GM23338 (cell line): ENCODE data around the gene POLD2. TPM values are rescaled to one million over a fixed set of nuclear protein-coding genes. Genes with fewer than 3 reads are reported as not detected.

Experiments
- ATAC-seq: fragments of 200-7000 bp; cut with Tn5 transposase; 3 replicates; pipeline ENCODE4 v1.9.1; 2020
- DNase-seq: peaks from one replicate; pipeline ENCODE4 v3.0.0-alpha.2; 2015; ENCODE audit warnings: low spot score
- H2AFZ ChIP-seq: fragments of 200-600 bp; sonication (generic); 2 replicates; pipeline ENCODE4 v1.8.0; 2016; ENCODE audit warnings: antibody characterized with exemption, mild to moderate bottlenecking, moderate library complexity
- H3F3A ChIP-seq: fragments of 200-600 bp; sonication (generic); replicated peaks from 2 replicates; pipeline ENCODE4 v1.8.0; 2017; ENCODE audit warnings: antibody characterized with exemption, mixed run types, low read depth
- H3K27ac ChIP-seq: fragments of 200-600 bp; sonication (generic); 2 replicates; pipeline ENCODE4 v1.6.1; 2016; ENCODE audit warnings: low read depth
- H3K27me3 ChIP-seq: fragments of 200-600 bp; sonication (generic); 2 replicates; pipeline ENCODE4 v1.8.0; 2016; ENCODE audit warnings: mild to moderate bottlenecking, mixed run types, moderate library complexity; ENCODE audit not compliant: insufficient read depth
- H3K36me3 ChIP-seq: fragments of 200-600 bp; sonication (generic); 2 replicates; pipeline ENCODE4 v1.8.0; 2016; ENCODE audit warnings: mild to moderate bottlenecking; ENCODE audit not compliant: insufficient read depth
- H3K4me1 ChIP-seq: fragments of 200-600 bp; sonication (generic); 2 replicates; pipeline ENCODE4 v1.8.0; 2016; ENCODE audit warnings: mild to moderate bottlenecking, moderate library complexity; ENCODE audit not compliant: insufficient read depth
- H3K4me2 ChIP-seq: fragments of 200-600 bp; sonication (generic); 2 replicates; pipeline ENCODE4 v1.7.1; 2017; ENCODE audit warnings: mixed run types
- H3K4me3 ChIP-seq: fragments of 200-600 bp; sonication (generic); 2 replicates; pipeline ENCODE4 v1.6.1; 2016; ENCODE audit warnings: mixed run types
- H3K79me2 ChIP-seq: fragments of 200-600 bp; sonication (generic); replicated peaks from 2 replicates; pipeline ENCODE4 v1.8.0; 2017; ENCODE audit warnings: mild to moderate bottlenecking; ENCODE audit not compliant: insufficient read depth
- H3K9me2 ChIP-seq: fragments of 200-600 bp; sonication (generic); 2 replicates; pipeline ENCODE4 v1.8.0; 2017; ENCODE audit not compliant: insufficient read depth
- H4K20me1 ChIP-seq: fragments of 200-600 bp; sonication (generic); replicated peaks from 2 replicates; pipeline ENCODE4 v1.8.0; 2017; ENCODE audit warnings: mild to moderate bottlenecking; ENCODE audit not compliant: insufficient read depth
- H3K27ac Mint-ChIP-seq: 2 replicates; pipeline ENCODE4 v1.8.0; 2020; ENCODE audit warnings: inconsistent platforms, mild to moderate bottlenecking, moderate library complexity, mixed read lengths
- H3K27me3 Mint-ChIP-seq: 3 replicates; pipeline ENCODE4 v1.8.0; 2022; ENCODE audit warnings: low read depth, mild to moderate bottlenecking, moderate library complexity, mixed read lengths, inconsistent platforms; ENCODE audit not compliant: insufficient read depth, poor library complexity
- H3K36me3 Mint-ChIP-seq: 3 replicates; pipeline ENCODE4 v1.8.0; 2021; ENCODE audit warnings: low read depth, mild to moderate bottlenecking, inconsistent platforms, moderate library complexity, mixed read lengths
- H3K4me1 Mint-ChIP-seq: 3 replicates; pipeline ENCODE4 v1.8.0; 2020; ENCODE audit warnings: mild to moderate bottlenecking, inconsistent platforms, mixed read lengths
- H3K4me3 Mint-ChIP-seq: 3 replicates; pipeline ENCODE4 v1.8.0; 2021; ENCODE audit warnings: moderate library complexity, mild to moderate bottlenecking, inconsistent platforms, mixed read lengths
- H3K9me3 Mint-ChIP-seq: 3 replicates; pipeline ENCODE4 v1.8.0; 2020; ENCODE audit warnings: moderate library complexity, mild to moderate bottlenecking, inconsistent platforms, mixed read lengths
- CREB1 ChIP-seq: fragments of 250-450 bp; sonication (Bioruptor Pico); IDR thresholded peaks from 2 replicates; pipeline ENCODE4 v1.5.0; 2020; ENCODE audit warnings: low read depth, mild to moderate bottlenecking, moderate library complexity
- EZH2 ChIP-seq: fragments of 200-600 bp; sonication (generic); IDR thresholded peaks from one replicate; pipeline ENCODE4 v1.8.0; 2017; ENCODE audit warnings: antibody characterized with exemption, mild to moderate bottlenecking, low read depth; ENCODE audit not compliant: unreplicated experiment
- EZH2phosphoT487 ChIP-seq: fragments of 200-600 bp; sonication (generic); IDR thresholded peaks from one replicate; pipeline ENCODE4 v1.8.1; 2018; ENCODE audit warnings: antibody characterized with exemption; ENCODE audit not compliant: unreplicated experiment
- NANOG ChIP-seq: IDR thresholded peaks from 2 replicates; pipeline ENCODE4 v1.6.1; 2016; ENCODE audit warnings: antibody characterized with exemption, borderline replicate concordance
- POLR2AphosphoS5 ChIP-seq: IDR thresholded peaks from 2 replicates; pipeline ENCODE4 v1.6.1; 2016; ENCODE audit warnings: antibody characterized with exemption, low read depth
- STAT1 ChIP-seq: IDR thresholded peaks from one replicate; pipeline ENCODE4 v1.6.1; 2016; ENCODE audit warnings: antibody characterized with exemption; ENCODE audit not compliant: unreplicated experiment
- ZNF114 ChIP-seq: fragments of 250-450 bp; sonication (Bioruptor Pico); IDR thresholded peaks from 2 replicates; pipeline ENCODE4 v1.5.0; 2020; ENCODE audit warnings: mild to moderate bottlenecking, moderate library complexity
- polyA plus RNA-seq: library from polyadenylated mRNA; unstranded; fragments of >200 nt; fragmentation: Nextera tagmentation; extraction: Ambion mirVana; gene quantifications from 2 replicates; pipeline ENCODE4 v1.2.1, GENCODE V29; 2016
- total RNA-seq: library from RNA; depleted of rRNA; stranded (reverse); fragments of >200 nt; shearing (Covaris generic); gene quantifications from 2 replicates; pipeline ENCODE4 v1.2.3, GENCODE V29; 2014
- TF ChIP-seq, protein P1 (sequence below), 2 experiments: fragments of 200-600 bp in 1 of 2; sonication (generic) in 1 of 2; conservative IDR thresholded peaks; 2 replicates each; pipeline versions ENCODE4 v1.5.1 to v1.6.1; 2016 to 2017; ENCODE audit warnings: antibody characterized with exemption in 2 of 2, low read depth in 2 of 2, mild to moderate bottlenecking in 2 of 2, moderate library complexity in 1 of 2
- TF ChIP-seq, protein P2 (sequence below): IDR thresholded peaks from one replicate; pipeline ENCODE4 v1.6.1; 2018; ENCODE audit warnings: antibody characterized with exemption; ENCODE audit not compliant: unreplicated experiment
- TF ChIP-seq, protein P3 (sequence below): IDR thresholded peaks from 2 replicates; pipeline ENCODE4 v1.6.1; 2016; ENCODE audit warnings: antibody characterized with exemption

POLD2 gene
- total and polyA plus RNA-seq, 2 experiments from 2014 or later, result 101 to 127 TPM

DNA sequence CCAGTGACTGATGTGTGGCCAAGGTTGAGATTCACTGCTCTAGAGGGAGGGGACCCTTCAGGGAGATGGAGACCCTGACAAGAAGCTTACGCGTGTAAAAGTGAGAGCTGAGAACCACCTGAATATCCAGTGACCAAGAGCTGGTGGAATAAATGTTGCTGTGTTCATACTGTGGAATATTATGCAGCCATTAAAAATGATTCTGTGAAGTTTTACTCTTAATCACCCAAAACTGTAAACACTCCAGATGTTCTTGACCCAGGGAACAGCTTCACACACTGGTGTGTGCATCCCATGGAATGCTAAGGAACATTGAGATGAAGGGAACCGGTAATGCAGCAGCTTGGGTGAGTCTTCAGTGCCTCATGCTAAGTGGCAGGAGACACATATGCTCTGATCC lies 36.7 kb downstream of the POLD2 start:
- ATAC-seq (no peak), DNase-seq (no peak)
- TF ChIP-seq EZH2 (no peak), STAT1 (no peak), NANOG (no peak), EZH2phosphoT487 (no peak)
- H3K4me3 Mint-ChIP-seq, result no peak overlapping the region
- H3K27ac Mint-ChIP-seq, result no peak overlapping the region
- no peak overlapping the region for H2AFZ ChIP-seq
- peaks cover 4% of the 10 kb centered on the region; the same call in 1 of the 2 replicates for H3K27me3 ChIP-seq
- H3K9me3 Mint-ChIP-seq, result no peaks in the 10 kb centered on the region
- H3K4me2 ChIP-seq, result no peak overlapping the region
- no peak overlapping the region for H3K27ac ChIP-seq
- no peak overlapping the region for H3K4me3 ChIP-seq
- no peaks in the 10 kb centered on the region for H4K20me1 ChIP-seq
- no peaks in the 10 kb centered on the region for H3K36me3 ChIP-seq
- no peaks in the 10 kb centered on the region for H3K36me3 Mint-ChIP-seq
- H3K4me1 ChIP-seq, result peaks cover 4% of the 10 kb centered on the region; the same call in 1 of the 2 replicates
- H3K9me2 ChIP-seq, result no peaks in the 10 kb centered on the region
- H3K79me2 ChIP-seq, result no peaks in the 10 kb centered on the region
- peaks cover 12% of the 10 kb centered on the region for H3K4me1 Mint-ChIP-seq
- peaks cover 22% of the 10 kb centered on the region for H3K27me3 Mint-ChIP-seq
- no peaks in the 10 kb centered on the region; the same call in 1 of the 2 replicates for H3F3A ChIP-seq

DNA sequence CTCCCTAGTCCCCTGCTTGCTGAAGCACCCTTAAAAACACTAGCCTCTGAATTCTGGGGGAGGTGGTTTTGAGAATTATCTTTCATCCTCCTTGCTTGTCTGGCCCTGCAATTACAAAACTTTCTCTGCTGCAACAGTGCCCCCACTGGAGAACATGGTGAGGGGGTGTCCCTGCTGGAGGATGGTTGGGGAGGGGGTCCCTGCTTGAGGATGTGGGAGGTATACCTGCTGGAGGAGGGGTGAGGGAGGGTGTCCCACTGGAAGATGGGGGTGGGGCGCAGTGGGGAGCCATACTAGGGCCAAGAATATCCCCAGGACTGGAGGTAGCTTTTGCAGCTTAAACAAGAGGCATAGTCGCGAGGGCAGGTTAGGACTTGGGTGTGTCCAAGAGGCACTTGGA lies 37.8 kb downstream of the POLD2 start:
- Histone ChIP-seq H3F3A (no peaks in the 10 kb centered on the region; the same call in 1 of the 2 replicates), H2AFZ (peak overlapping the region; percentile 81), H4K20me1 (no peaks in the 10 kb centered on the region), H3K4me2 (no peak overlapping the region), H3K27ac (no peak overlapping the region), H3K27me3 (peaks cover 4% of the 10 kb centered on the region; the same call in 1 of the 2 replicates), H3K4me1 (peaks cover 7% of the 10 kb centered on the region), H3K79me2 (no peaks in the 10 kb centered on the region), H3K36me3 (no peaks in the 10 kb centered on the region), H3K9me2 (no peaks in the 10 kb centered on the region), H3K4me3 (no peak overlapping the region)
- H3K4me3 Mint-ChIP-seq, result no peak overlapping the region
- peaks cover 19% of the 10 kb centered on the region for H3K4me1 Mint-ChIP-seq
- ATAC-seq, result no peak
- no peaks in the 10 kb centered on the region for H3K9me3 Mint-ChIP-seq
- peaks cover 7% of the 10 kb centered on the region; the same call in 2 of the 3 replicates for H3K36me3 Mint-ChIP-seq
- peak; percentile 41 for DNase-seq
- no peak overlapping the region for H3K27ac Mint-ChIP-seq
- peaks cover 28% of the 10 kb centered on the region for H3K27me3 Mint-ChIP-seq
- TF ChIP-seq ZNF114 (CRISPR knock-in tag) (no peak), POLR2AphosphoS5 (no peak)
- TF ChIP-seq, protein P1, sequence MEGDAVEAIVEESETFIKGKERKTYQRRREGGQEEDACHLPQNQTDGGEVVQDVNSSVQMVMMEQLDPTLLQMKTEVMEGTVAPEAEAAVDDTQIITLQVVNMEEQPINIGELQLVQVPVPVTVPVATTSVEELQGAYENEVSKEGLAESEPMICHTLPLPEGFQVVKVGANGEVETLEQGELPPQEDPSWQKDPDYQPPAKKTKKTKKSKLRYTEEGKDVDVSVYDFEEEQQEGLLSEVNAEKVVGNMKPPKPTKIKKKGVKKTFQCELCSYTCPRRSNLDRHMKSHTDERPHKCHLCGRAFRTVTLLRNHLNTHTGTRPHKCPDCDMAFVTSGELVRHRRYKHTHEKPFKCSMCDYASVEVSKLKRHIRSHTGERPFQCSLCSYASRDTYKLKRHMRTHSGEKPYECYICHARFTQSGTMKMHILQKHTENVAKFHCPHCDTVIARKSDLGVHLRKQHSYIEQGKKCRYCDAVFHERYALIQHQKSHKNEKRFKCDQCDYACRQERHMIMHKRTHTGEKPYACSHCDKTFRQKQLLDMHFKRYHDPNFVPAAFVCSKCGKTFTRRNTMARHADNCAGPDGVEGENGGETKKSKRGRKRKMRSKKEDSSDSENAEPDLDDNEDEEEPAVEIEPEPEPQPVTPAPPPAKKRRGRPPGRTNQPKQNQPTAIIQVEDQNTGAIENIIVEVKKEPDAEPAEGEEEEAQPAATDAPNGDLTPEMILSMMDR (conservative IDR thresholded peaks at IDR 0.05; ENCODE audit: low read depth in 2 of 2), result peak; percentile 55 to 64

DNA sequence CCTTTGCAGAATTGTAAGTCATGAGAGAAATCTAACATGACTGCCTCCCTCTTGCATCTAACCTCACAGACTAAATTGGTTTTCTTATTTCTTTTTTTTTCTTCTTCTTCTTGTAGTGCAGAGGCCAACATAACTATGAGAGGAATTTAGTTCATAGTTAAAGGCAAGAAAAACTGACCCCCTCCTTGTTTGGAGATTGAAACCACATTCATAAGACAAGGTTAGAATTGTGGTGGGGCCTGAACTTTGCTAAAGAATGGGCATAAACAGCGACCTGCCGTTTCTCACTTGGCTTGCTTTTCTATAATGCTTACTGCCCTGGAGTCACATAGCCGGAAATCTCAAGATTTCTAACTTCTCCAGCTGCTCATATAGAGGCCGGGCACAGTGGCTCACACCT lies 38.6 kb downstream of the POLD2 start:
- Histone ChIP-seq H2AFZ (no peak overlapping the region), H3K36me3 (no peaks in the 10 kb centered on the region), H3K4me1 (peaks cover 7% of the 10 kb centered on the region), H3K9me2 (no peaks in the 10 kb centered on the region), H3K79me2 (no peaks in the 10 kb centered on the region), H3F3A (no peaks in the 10 kb centered on the region; the same call in 1 of the 2 replicates), H3K4me2 (no peak overlapping the region), H3K27ac (no peak overlapping the region), H4K20me1 (no peaks in the 10 kb centered on the region), H3K27me3 (peaks cover 4% of the 10 kb centered on the region; the same call in 1 of the 2 replicates), H3K4me3 (no peak overlapping the region)
- Mint-ChIP-seq H3K27ac (no peak overlapping the region), H3K4me3 (no peak overlapping the region), H3K4me1 (peaks cover 19% of the 10 kb centered on the region), H3K27me3 (peaks cover 28% of the 10 kb centered on the region), H3K9me3 (no peaks in the 10 kb centered on the region), H3K36me3 (peaks cover 7% of the 10 kb centered on the region; the same call in 2 of the 3 replicates)
- ATAC-seq (no peak), DNase-seq (no peak)
- no peak for TF ChIP-seq CREB1 (CRISPR knock-in tag)
- TF ChIP-seq, protein P2, sequence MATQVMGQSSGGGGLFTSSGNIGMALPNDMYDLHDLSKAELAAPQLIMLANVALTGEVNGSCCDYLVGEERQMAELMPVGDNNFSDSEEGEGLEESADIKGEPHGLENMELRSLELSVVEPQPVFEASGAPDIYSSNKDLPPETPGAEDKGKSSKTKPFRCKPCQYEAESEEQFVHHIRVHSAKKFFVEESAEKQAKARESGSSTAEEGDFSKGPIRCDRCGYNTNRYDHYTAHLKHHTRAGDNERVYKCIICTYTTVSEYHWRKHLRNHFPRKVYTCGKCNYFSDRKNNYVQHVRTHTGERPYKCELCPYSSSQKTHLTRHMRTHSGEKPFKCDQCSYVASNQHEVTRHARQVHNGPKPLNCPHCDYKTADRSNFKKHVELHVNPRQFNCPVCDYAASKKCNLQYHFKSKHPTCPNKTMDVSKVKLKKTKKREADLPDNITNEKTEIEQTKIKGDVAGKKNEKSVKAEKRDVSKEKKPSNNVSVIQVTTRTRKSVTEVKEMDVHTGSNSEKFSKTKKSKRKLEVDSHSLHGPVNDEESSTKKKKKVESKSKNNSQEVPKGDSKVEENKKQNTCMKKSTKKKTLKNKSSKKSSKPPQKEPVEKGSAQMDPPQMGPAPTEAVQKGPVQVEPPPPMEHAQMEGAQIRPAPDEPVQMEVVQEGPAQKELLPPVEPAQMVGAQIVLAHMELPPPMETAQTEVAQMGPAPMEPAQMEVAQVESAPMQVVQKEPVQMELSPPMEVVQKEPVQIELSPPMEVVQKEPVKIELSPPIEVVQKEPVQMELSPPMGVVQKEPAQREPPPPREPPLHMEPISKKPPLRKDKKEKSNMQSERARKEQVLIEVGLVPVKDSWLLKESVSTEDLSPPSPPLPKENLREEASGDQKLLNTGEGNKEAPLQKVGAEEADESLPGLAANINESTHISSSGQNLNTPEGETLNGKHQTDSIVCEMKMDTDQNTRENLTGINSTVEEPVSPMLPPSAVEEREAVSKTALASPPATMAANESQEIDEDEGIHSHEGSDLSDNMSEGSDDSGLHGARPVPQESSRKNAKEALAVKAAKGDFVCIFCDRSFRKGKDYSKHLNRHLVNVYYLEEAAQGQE, result no peak
- TF ChIP-seq NANOG, result no peak
- TF ChIP-seq, protein P3, sequence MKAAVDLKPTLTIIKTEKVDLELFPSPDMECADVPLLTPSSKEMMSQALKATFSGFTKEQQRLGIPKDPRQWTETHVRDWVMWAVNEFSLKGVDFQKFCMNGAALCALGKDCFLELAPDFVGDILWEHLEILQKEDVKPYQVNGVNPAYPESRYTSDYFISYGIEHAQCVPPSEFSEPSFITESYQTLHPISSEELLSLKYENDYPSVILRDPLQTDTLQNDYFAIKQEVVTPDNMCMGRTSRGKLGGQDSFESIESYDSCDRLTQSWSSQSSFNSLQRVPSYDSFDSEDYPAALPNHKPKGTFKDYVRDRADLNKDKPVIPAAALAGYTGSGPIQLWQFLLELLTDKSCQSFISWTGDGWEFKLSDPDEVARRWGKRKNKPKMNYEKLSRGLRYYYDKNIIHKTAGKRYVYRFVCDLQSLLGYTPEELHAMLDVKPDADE, result no peak
